H1 (cell line): ENCODE measurements around the gene LYPD3. TPM values are rescaled to one million over a fixed set of nuclear protein-coding genes. Genes with fewer than 3 reads are reported as not detected.

Source experiments
- SP1 ChIP-seq: IDR thresholded peaks from 2 replicates; pipeline ENCODE4 v1.6.1; 2011; ENCODE audit warnings: low read depth, low read length
- polyA plus RNA-seq, 7 experiments: library from polyadenylated mRNA; depleted of rRNA in 3 of 7; stranded (reverse) in 5 of 7; unstranded in 2 of 7; fragments of >200 nt in 5 of 7; fragments of 200-250 nt in 2 of 7; gene quantifications; 1 replicate in 5 of 7; 2 replicates in 1 of 7; 4 replicates in 1 of 7; pipeline versions ENCODE4 v1.2.1 to v1.2.3, GENCODE V29; 2011 to 2013; ENCODE audit warnings: missing spikeins in 2 of 7, mixed read lengths in 2 of 7
- total RNA-seq: library from RNA; stranded (reverse); fragmentation: NEBNext Ultra II Directional; extraction: Animal tissue kit (Norgen Biotek cat#: 25700); gene quantifications from 2 replicates; pipeline ENCODE4 v1.2.1, GENCODE V29; 2021

LYPD3 gene
- total and polyA plus RNA-seq, 2 of the 8 experiments (the other 6 are each of a cell fraction or from before 2014, with no cell fraction given), result 4.1 to 16.4 TPM

DNA sequence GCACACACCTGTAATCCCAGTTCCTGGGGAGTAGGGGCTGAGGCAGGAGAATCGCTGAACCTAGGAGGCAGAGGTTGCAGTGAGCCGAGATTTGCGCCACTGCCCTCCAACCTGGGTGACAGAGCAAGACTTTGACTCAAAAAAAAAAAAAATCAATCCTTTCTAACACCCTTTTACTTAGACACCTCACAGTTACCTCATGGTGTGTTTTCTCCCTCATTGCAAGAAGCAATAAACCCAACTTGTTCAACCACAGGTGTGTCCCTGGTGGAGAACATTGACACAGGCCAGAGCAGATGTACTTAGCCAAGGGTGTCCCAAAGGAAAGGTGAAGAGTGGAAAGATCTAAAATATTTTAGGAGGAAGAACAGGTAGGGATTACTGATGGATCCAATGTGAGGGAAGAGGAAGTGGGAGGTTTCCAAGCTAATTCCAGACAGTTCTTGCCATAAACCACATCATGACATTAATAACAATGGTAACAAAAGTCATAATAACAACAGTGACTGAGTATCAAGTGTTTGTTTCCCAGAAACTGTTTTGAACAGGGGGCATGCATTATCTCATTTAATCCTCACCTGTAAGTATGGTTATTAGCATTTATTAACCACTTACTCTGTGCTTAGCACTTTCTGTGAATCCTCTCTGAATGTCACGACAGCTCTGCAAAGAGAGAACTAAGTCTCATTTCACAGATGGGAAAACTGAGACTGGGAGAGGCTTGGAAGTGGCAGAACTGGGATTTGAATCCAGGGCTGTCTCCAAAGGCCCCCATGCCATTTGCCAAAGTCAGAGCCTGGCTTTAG lies 3.1 kb upstream of the LYPD3 start (continued):
- no peak for TF ChIP-seq SP1
